ENCODE results near the gene MEG3. TPM values are rescaled to one million over a fixed set of nuclear protein-coding genes. Genes with fewer than 3 reads are reported as not detected.
A peak's percentile ranks its signal among the peaks of the same experiment; 100 is the strongest.

MEG3 gene
- total and polyA plus RNA-seq, 9 of the 15 experiments (the other 6 are each of a cell fraction or from before 2014, with no cell fraction given): 0.10 to 5.3 (median 1.0) TPM; not detected in 1

DNA sequence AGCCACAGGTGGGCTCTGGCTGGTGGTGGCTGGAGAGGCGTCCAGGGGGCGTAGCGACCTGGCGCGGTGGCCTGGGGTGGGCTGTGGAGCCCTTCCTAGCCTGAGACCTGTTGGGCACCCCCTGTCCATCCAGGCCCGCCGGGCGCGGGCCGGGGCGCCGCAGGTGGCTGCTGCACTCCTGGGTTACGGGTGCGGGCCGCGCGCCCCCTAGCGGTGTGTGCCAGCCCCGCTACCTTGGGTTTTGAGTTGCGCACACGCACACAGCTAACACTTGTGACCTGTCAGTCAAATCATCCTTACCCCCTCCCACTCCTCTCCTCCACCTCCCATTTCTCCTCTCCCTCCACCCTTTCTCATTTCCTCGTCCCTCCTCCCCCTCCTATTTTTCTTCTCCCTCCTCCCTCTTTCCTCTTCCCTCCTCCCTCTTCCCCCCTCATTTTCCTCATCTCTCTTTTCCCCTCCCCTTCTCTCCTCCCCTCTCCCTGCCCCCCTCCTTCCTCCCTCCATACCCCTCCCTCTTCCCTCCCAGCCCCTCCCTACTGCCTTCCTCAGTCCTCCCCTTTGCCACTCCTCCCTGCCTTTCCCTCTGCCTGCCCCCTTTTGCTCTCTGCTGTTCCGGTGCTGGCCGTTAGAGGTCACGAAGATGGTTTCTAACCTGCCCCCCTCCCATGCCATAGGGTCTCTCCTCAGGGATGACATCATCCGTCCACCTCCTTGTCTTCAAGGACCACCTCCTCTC, 2.3 kb downstream of the MEG3 start (continued):
- no peak for TF ChIP-seq ZNF212 (CRISPR knock-in tag; IDR thresholded peaks at IDR 0.05)
- TF ChIP-seq, protein P1, sequence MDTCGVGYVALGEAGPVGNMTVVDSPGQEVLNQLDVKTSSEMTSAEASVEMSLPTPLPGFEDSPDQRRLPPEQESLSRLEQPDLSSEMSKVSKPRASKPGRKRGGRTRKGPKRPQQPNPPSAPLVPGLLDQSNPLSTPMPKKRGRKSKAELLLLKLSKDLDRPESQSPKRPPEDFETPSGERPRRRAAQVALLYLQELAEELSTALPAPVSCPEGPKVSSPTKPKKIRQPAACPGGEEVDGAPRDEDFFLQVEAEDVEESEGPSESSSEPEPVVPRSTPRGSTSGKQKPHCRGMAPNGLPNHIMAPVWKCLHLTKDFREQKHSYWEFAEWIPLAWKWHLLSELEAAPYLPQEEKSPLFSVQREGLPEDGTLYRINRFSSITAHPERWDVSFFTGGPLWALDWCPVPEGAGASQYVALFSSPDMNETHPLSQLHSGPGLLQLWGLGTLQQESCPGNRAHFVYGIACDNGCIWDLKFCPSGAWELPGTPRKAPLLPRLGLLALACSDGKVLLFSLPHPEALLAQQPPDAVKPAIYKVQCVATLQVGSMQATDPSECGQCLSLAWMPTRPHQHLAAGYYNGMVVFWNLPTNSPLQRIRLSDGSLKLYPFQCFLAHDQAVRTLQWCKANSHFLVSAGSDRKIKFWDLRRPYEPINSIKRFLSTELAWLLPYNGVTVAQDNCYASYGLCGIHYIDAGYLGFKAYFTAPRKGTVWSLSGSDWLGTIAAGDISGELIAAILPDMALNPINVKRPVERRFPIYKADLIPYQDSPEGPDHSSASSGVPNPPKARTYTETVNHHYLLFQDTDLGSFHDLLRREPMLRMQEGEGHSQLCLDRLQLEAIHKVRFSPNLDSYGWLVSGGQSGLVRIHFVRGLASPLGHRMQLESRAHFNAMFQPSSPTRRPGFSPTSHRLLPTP (IDR thresholded peaks at IDR 0.05; ENCODE audit: borderline replicate concordance, extremely low read depth, insufficient read length): no peak
- no peak for TF ChIP-seq ETS2 (tag; IDR thresholded peaks at IDR 0.05; ENCODE audit: borderline replicate concordance, poor library complexity, severe bottlenecking)

- no peak overlapping the region for H3K4me3 ChIP-seq
- no peaks in the 10 kb centered on the region for H3K9me1 ChIP-seq (ENCODE audit: control insufficient read depth, insufficient read depth, low read length)
- POLR2A ChIA-PET: no interaction called here
- H3K79me2 ChIP-seq (ENCODE audit: control insufficient read depth, insufficient read depth, low read length): no peaks in the 10 kb centered on the region
- no peaks in the 10 kb centered on the region for H3K36me3 ChIP-seq (ENCODE audit: control insufficient read depth, insufficient read depth, low read length)
- intact Hi-C loops (cut with micrococcal nuclease): no loop called here
- no peak overlapping the region for H3K4me2 ChIP-seq (ENCODE audit: insufficient read depth, low read length)
- H3K27ac ChIP-seq (ENCODE audit: extremely low read depth, low read depth, low read length): no peak overlapping the region
- FAIRE-seq (no peak), DNase-seq (ENCODE audit: extremely low read depth in 1 of 4, low spot score in 3 of 4) (no peak), ATAC-seq (peak; percentile 43; the same call in 1 of the 3 replicates)
- 49% methylated on average over 8 of the region's 8 CpGs for WGBS (ENCODE audit: insufficient coverage, low coverage, missing lambda C conversion rate)
- in situ Hi-C loops (cut with MboI): no loop called here
- CTCF ChIA-PET (ENCODE audit: low intra/inter-chr PET ratio): no interaction called here
- BruUV-seq (replicated peaks): no TSS peak
- no peak overlapping the region for H3K9ac ChIP-seq (ENCODE audit: insufficient read depth in 1 of 2, low read depth in 2 of 2, low read length in 2 of 2)
- no peaks in the 10 kb centered on the region for H4K20me1 ChIP-seq (replicated peaks; ENCODE audit: control insufficient read depth, insufficient read depth, low read length)
- H3K27me3 ChIP-seq (ENCODE audit: control insufficient read depth in 2 of 2, insufficient read depth in 2 of 2, low read length in 2 of 2): no peaks in the 10 kb centered on the region
- peaks cover 2% of the 10 kb centered on the region for H3K9me3 ChIP-seq (replicated peaks; ENCODE audit: control insufficient read depth, insufficient read depth, low read depth, low read length)
- H2AFZ ChIP-seq (ENCODE audit: low read depth, low read length): peak overlapping the region; percentile 58
- H3K4me1 ChIP-seq (replicated peaks in 1 of 2; ENCODE audit: control insufficient read depth in 2 of 2, insufficient read depth in 2 of 2, low read length in 2 of 2): peaks cover 0 to 13% of the 10 kb centered on the region in 2 experiments; a peak in 1 of 5 replicates
- TF ChIP-seq ZNF668 (CRISPR knock-in tag; IDR thresholded peaks at IDR 0.05) (no peak), BRF2 (IDR thresholded peaks at IDR 0.05; ENCODE audit: borderline replicate concordance, insufficient read depth, insufficient read length) (no peak), HNRNPLL (IDR thresholded peaks at IDR 0.05; ENCODE audit: low read depth, low read length, poor library complexity, severe bottlenecking) (no peak), RFX1 (IDR thresholded peaks at IDR 0.05) (no peak), THRAP3 (IDR thresholded peaks at IDR 0.05; ENCODE audit: borderline replicate concordance) (no peak), HOXB6 (CRISPR knock-in tag; IDR thresholded peaks at IDR 0.05; ENCODE audit: borderline replicate concordance) (no peak), IRF2 (CRISPR knock-in tag; IDR thresholded peaks at IDR 0.05) (no peak), POLR2G (IDR thresholded peaks at IDR 0.05; ENCODE audit: low read depth, low read length) (no peak), SMAD3 (CRISPR knock-in tag; conservative IDR thresholded peaks at IDR 0.05) (no peak), MAZ (CRISPR knock-in tag; conservative IDR thresholded peaks at IDR 0.05 in 1 of 2, IDR thresholded peaks at IDR 0.05 in 1 of 2) (no peak), GTF2A2 (tag; IDR thresholded peaks at IDR 0.05) (no peak)
- TF ChIP-seq, protein P2, sequence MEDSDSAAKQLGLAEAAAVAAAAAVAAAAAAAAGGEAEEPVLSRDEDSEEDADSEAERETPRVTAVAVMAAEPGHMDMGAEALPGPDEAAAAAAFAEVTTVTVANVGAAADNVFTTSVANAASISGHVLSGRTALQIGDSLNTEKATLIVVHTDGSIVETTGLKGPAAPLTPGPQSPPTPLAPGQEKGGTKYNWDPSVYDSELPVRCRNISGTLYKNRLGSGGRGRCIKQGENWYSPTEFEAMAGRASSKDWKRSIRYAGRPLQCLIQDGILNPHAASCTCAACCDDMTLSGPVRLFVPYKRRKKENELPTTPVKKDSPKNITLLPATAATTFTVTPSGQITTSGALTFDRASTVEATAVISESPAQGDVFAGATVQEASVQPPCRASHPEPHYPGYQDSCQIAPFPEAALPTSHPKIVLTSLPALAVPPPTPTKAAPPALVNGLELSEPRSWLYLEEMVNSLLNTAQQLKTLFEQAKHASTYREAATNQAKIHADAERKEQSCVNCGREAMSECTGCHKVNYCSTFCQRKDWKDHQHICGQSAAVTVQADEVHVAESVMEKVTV (CRISPR knock-in tag; IDR thresholded peaks at IDR 0.05): no peak
Observed at GRCh38 chr14:100830681-100831080, 4.8 kb downstream of the MEG3 start.

Data from K562 (cell line).